OCI-LY7 (cell line): Measurements from ENCODE around the gene HS2ST1. TPM values are rescaled to one million over a fixed set of nuclear protein-coding genes. Genes with fewer than 3 reads are reported as not detected.

Experiments used
- BruUV-seq: library from RNA; stranded (reverse); fragments of 400-500 nt; replicated peaks from 2 replicates; lab custom pipeline; 2021; lab: Mats Ljungman, UMichigan
- CTCF ChIA-PET: fragments of 300-600 bp; sonication (Branson Sonifier 250); formaldehyde crosslinking; loops from one replicate; lab custom pipeline; 2022; ENCODE audit warnings: antibody characterized with exemption; ENCODE audit not compliant: unreplicated experiment; lab: Charles Lee
- POLR2A ChIA-PET: fragments of 300-600 bp; sonication (Branson Sonifier 250); formaldehyde crosslinking; loops from one replicate; lab custom pipeline; 2022; ENCODE audit warnings: antibody characterized with exemption; lab: Charles Lee
- DNase-seq: peaks from one replicate; pipeline ENCODE4 v3.0.0-alpha.2; 2015; ENCODE audit warnings: low spot score
- H2AFZ ChIP-seq: fragments of 200-600 bp; sonication (generic), shearing (Covaris generic); 2 replicates; pipeline ENCODE4 v1.6.1; 2014; ENCODE audit warnings: mild to moderate bottlenecking, antibody characterized with exemption, low read length, moderate library complexity
- H3K27ac ChIP-seq: fragments of 200-600 bp; sonication (generic); 2 replicates; pipeline ENCODE4 v1.5.1; 2014; ENCODE audit warnings: mixed run types, low read depth, mild to moderate bottlenecking, moderate library complexity, low read length, inconsistent platforms; ENCODE audit not compliant: poor library complexity, severe bottlenecking
- H3K36me3 ChIP-seq: fragments of 200-600 bp; sonication (generic); 2 replicates; pipeline ENCODE4 v1.6.1; 2014; ENCODE audit warnings: mild to moderate bottlenecking, antibody characterized with exemption, low read length, moderate library complexity, mixed read lengths; ENCODE audit not compliant: insufficient read depth
- H3K4me1 ChIP-seq: fragments of 200-600 bp; sonication (generic); 2 replicates; pipeline ENCODE4 v1.5.1; 2014; ENCODE audit warnings: mild to moderate bottlenecking, low read length; ENCODE audit not compliant: insufficient read depth, poor library complexity, severe bottlenecking
- H3K4me2 ChIP-seq: fragments of 200-600 bp; sonication (generic); 2 replicates; pipeline ENCODE4 v1.6.1; 2014; ENCODE audit warnings: mild to moderate bottlenecking, low read length
- H3K4me3 ChIP-seq: fragments of 200-600 bp; sonication (generic); 2 replicates; pipeline ENCODE4 v1.5.1; 2014; ENCODE audit warnings: mild to moderate bottlenecking, low read depth, low read length; ENCODE audit not compliant: poor library complexity, severe bottlenecking
- H3K79me2 ChIP-seq: fragments of 200-600 bp; sonication (generic); 2 replicates; pipeline ENCODE4 v1.6.1; 2016; ENCODE audit warnings: low read depth, mild to moderate bottlenecking, low read length, moderate library complexity, mixed read lengths; ENCODE audit not compliant: insufficient read depth
- H3K9me2 ChIP-seq: fragments of 200-600 bp; sonication (generic); 2 replicates; pipeline ENCODE4 v1.6.1; 2016; ENCODE audit warnings: mild to moderate bottlenecking, low read length, mixed read lengths; ENCODE audit not compliant: insufficient read depth
- H3K9me3 ChIP-seq: fragments of 200-600 bp; sonication (generic); 2 replicates; pipeline ENCODE4 v1.6.1; 2014; ENCODE audit warnings: mild to moderate bottlenecking, mixed run types, low read length, mixed read lengths
- H4K20me1 ChIP-seq: fragments of 200-600 bp; sonication (generic); 2 replicates; pipeline ENCODE4 v1.6.1; 2014; ENCODE audit warnings: mild to moderate bottlenecking, antibody characterized with exemption, low read length, moderate library complexity, mixed read lengths; ENCODE audit not compliant: insufficient read depth
- CTCF ChIP-seq: fragments of 200-600 bp; sonication (generic); conservative IDR thresholded peaks from 2 replicates; pipeline ENCODE4 v1.5.1; 2014; ENCODE audit warnings: mild to moderate bottlenecking, antibody characterized with exemption, low read length, moderate library complexity, mixed read lengths
- EZH2phosphoT487 ChIP-seq: fragments of 200-600 bp; sonication (generic); IDR thresholded peaks from 2 replicates; pipeline ENCODE4 v1.6.1; 2018; ENCODE audit warnings: low read depth, borderline replicate concordance, mild to moderate bottlenecking, mixed run types, antibody characterized with exemption, low read length, moderate library complexity, mixed read lengths
- intact Hi-C: fragments of 100-400 bp; cut with micrococcal nuclease; formaldehyde crosslinking; loops from one replicate; pipeline ENCODE4 v1.10.0; 2022; ENCODE audit not compliant: unreplicated experiment
- total RNA-seq, 2 experiments: library from RNA; depleted of rRNA in 1 of 2; stranded (reverse); fragments of >200 nt in 1 of 2; shearing (Covaris generic) in 1 of 2; gene quantifications; 2 replicates each; pipeline ENCODE4 v1.2.3, GENCODE V29; 2014 to 2022

Gene HS2ST1
- total RNA-seq, 2 experiments from 2014 or later, result 20.9 to 63.7 TPM

GRCh38 chr1:87149241-87150041 is 235.0 kb downstream of the HS2ST1 start:
- H3K4me2 ChIP-seq, result no peak overlapping the region
- ChIA-PET POLR2A (interaction anchor here (1.5 kb wide), 1 partner anchor 16 kb away, joined by 5 read pairs; no protein-coding TSS in a partner anchor), CTCF (no interaction called here)
- no peaks in the 10 kb centered on the region for H3K79me2 ChIP-seq
- DNase-seq, result no peak
- no peaks in the 10 kb centered on the region for H4K20me1 ChIP-seq
- no peaks in the 10 kb centered on the region for H3K9me2 ChIP-seq
- no peaks in the 10 kb centered on the region for H3K9me3 ChIP-seq
- no peaks in the 10 kb centered on the region for H3K36me3 ChIP-seq
- TF ChIP-seq CTCF (no peak), EZH2phosphoT487 (no peak)
- intact Hi-C loops, result no loop called here
- no peak overlapping the region for H3K27ac ChIP-seq
- no peak overlapping the region for H3K4me3 ChIP-seq
- peaks cover 19% of the 10 kb centered on the region for H3K4me1 ChIP-seq
- BruUV-seq, result no TSS peak
- no peak overlapping the region for H2AFZ ChIP-seq

- H2AFZ ChIP-seq, result no peak overlapping the region
- no peak for DNase-seq
- intact Hi-C loops, result no loop called here
- ChIA-PET POLR2A (interaction anchor here (1.5 kb wide), 1 partner anchor 15 kb away, joined by 5 read pairs; no protein-coding TSS in a partner anchor), CTCF (no interaction called here)
- peaks cover 19% of the 10 kb centered on the region for H3K4me1 ChIP-seq
- no peaks in the 10 kb centered on the region for H3K79me2 ChIP-seq
- no peaks in the 10 kb centered on the region for H3K9me2 ChIP-seq
- no peak overlapping the region for H3K4me2 ChIP-seq
- no peak overlapping the region for H3K27ac ChIP-seq
- no peaks in the 10 kb centered on the region for H4K20me1 ChIP-seq
- H3K36me3 ChIP-seq, result no peaks in the 10 kb centered on the region
- H3K4me3 ChIP-seq, result no peak overlapping the region
- no peaks in the 10 kb centered on the region for H3K9me3 ChIP-seq
- no peak for TF ChIP-seq CTCF
- no peak for TF ChIP-seq EZH2phosphoT487
- BruUV-seq, result no TSS peak
Observed at GRCh38 chr1:87150143-87150542, 235.7 kb downstream of the HS2ST1 start.
